ENCODE results near the gene EVI5.

DNA sequence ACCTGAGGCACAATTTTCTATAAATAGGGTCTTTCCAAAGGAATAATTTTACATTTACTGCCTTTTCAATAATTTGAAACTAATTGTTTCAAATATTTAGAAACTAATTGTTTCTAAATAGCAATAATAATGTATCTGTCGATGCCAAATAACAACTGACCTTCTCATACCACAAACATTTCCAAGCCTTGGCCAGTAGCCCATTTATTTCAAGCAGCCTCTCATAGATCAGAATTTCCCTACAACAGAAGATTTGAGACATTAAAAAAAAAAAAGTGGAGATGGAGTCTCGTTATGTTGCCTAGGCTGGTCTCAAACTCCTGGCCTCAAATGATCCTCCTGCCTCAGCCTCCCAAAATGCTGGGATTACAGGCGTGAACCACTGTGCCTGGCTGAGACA is 296.1 kb downstream of the EVI5 start:
- TF ChIP-seq EZH2phosphoT487 (IDR thresholded peaks at IDR 0.05; ENCODE audit: low read depth), result no peak
- TF ChIP-seq, protein P1, sequence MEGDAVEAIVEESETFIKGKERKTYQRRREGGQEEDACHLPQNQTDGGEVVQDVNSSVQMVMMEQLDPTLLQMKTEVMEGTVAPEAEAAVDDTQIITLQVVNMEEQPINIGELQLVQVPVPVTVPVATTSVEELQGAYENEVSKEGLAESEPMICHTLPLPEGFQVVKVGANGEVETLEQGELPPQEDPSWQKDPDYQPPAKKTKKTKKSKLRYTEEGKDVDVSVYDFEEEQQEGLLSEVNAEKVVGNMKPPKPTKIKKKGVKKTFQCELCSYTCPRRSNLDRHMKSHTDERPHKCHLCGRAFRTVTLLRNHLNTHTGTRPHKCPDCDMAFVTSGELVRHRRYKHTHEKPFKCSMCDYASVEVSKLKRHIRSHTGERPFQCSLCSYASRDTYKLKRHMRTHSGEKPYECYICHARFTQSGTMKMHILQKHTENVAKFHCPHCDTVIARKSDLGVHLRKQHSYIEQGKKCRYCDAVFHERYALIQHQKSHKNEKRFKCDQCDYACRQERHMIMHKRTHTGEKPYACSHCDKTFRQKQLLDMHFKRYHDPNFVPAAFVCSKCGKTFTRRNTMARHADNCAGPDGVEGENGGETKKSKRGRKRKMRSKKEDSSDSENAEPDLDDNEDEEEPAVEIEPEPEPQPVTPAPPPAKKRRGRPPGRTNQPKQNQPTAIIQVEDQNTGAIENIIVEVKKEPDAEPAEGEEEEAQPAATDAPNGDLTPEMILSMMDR (IDR thresholded peaks at IDR 0.05; ENCODE audit: low read depth, low read length), result no peak

All from OCI-LY3 (cell line).